ENCODE measurements around the gene CCDC93.

Gene CCDC93

DNA sequence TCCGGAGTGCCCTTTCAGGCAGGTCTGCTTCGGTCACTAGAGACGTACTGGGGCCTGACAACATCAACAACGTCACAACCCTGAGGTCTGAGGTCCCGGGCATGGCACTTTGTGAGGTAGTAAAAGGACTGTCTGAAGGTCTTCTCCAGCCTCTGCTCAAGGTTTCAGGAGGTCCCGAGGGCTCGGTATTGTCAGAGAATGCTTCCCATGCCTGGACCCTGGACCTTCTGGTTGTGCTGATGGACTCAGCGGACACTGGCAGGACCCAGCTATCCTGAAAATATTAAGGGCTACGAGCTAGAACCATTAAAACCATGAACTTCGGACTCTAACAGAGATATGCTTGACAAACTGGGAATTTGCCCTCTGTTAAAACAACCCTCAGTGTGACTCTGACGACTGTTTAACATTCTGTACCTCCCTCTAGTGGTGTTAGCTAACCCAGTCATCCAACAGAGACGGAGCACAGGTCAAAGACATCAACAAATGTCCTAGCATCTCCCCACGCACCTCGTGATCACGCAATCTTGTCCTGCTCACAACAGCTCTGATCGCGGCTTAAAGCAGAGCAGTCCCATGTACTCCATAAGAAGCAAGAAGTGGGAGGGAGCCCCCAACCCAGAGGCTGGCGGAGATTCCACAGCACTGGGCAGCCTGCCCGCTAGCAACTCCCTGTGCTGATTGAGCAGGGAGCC, 96.5 kb downstream of the CCDC93 start:
- DNase-seq (ENCODE audit: low spot score): no peak

- DNase-seq (ENCODE audit: low spot score): no peak
Observed at GRCh38 chr2:117902933-117903332, 110.9 kb downstream of the CCDC93 start.

DNA sequence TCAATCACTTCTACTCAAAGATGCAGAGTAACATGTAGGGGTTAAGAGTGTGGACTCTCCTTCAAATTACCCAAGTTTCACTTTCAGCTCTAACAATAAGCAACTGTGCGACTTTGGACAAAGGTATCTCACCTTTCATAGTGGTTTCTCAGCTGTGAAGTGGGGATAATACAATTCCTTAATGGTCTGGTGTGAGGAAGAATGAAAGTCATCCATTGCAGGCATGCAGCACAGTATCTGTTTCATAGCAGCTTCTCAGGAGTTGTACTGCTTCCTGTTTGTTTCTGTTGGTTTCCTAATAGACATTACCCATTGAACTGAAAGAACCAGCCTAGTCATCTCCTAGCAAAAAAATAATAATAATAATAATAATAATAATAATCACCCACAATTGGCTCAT, 125.0 kb downstream of the CCDC93 start:
- no peak for DNase-seq (ENCODE audit: low spot score)

DNA sequence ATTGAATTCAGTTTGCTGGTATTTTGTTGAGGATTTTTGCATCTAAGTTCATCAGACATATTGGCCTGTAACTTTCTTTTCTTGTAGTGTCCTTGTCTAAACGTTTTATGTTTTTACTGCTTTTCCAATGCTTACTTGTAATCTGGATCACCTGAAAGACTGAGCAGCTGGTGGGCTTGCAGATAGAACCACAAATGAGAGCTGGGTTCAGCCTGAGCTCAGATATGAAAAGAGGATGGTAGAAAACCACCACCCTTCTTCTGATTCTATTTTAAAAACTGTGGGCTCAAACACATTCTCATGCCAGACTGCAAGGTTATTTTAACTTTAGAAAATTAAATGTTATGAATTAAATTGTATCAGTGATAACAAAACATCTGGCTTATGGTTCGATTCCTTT, 128.6 kb downstream of the CCDC93 start:
- DNase-seq (ENCODE audit: low spot score): no peak

DNA sequence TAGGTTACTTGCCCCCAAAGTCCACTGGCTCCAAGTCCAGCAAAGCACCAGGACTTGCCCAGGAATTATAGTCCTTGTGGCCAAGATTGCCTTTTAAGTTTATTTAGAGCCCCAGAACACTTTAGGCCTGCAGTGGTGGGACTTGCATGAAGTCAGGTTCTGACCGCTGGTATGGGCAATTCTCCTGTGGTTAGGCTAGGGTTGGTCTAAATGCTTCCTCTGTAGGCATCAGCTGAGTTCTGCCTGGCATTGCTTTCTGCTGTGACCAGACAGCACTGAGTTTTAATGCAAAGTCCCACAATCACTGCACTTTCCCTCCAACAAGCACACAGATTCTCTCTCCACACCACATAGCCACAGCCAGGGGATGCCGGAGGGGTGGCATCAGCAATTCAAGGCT, 134.9 kb downstream of the CCDC93 start:
- no peak for DNase-seq (ENCODE audit: low spot score)

DNA sequence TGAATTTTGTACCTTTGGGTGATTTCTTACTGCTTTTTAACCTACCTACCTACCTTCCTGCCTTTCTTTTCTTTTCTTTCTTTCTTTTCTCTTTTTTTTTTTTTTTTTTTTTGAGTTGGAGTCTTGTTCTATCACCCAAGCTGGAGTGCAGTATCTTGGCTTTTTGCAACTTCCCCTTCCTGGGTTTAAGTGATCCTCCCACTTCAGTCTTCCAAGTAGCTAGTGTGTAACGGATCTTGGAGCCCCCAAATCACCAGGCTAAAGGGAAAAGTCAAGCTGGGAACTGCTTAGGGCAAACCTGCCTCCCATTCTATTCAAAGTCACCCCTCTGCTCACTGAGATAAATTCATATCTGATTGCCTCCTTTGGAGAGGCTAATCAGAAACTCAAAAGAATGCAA, 138.1 kb downstream of the CCDC93 start:
- DNase-seq (ENCODE audit: low spot score): no peak
